Measurements from ENCODE around the gene LTBP1.

LTBP1 gene

DNA sequence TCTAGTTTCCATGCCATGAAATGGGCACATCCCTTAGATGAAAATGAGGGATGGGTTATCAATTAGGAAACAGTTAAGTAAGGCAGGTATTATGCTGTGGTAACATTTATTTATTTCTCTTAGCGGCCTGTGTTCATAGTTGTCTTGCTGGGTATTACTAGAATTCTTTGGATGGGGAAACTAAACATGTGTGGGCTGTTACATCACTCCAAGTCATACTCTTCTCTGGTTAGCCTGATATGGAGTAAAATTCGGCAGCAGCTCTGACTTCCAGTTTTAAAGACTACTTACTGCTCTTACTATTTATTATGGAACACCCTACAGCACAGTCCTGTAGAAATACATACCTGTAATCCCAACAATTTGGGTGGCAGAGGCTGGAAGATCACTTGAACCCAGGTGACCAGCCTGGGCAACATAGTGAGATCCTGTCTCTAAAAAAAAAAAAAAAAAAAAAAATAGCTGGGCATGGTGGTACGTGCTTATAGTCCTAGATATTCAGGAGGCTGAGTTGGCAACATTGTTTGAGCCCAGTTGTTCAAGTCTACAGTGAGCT, 496.6 kb downstream of the LTBP1 start:
- no peak for DNase-seq

GRCh38 chr2:33444967-33445366, 498.2 kb downstream of the LTBP1 start:
- DNase-seq: no peak

- no peak for DNase-seq
Observed at GRCh38 chr2:33448220-33448899, 501.6 kb downstream of the LTBP1 start.

All from NCI-H69 (cell line).